Fibroblast of lung (primary cell): ENCODE data around the gene XXYLT1. TPM values are rescaled to one million over a fixed set of nuclear protein-coding genes. Genes with fewer than 3 reads are reported as not detected.

Source experiments
- DNase-seq, 2 donors: peaks; one replicate each; pipeline versions ENCODE4 v3.0.0 to v3.0.0-alpha.2; 2010; ENCODE audit warnings: low read depth in 2 of 2
- H2AFZ ChIP-seq: 2 replicates; pipeline ENCODE4 v1.5.1; 2012; ENCODE audit warnings: low read length, control low read depth, inconsistent platforms
- H3K27ac ChIP-seq: 2 replicates; pipeline ENCODE4 v1.5.1; 2011; ENCODE audit warnings: low read length, control low read depth; ENCODE audit not compliant: insufficient read depth
- H3K27me3 ChIP-seq: 2 replicates; pipeline ENCODE4 v1.5.1; 2011; ENCODE audit warnings: mild to moderate bottlenecking, low read length; ENCODE audit not compliant: control insufficient read depth, insufficient read depth
- H3K36me3 ChIP-seq: 2 replicates; pipeline ENCODE4 v1.5.1; 2011; ENCODE audit warnings: low read length; ENCODE audit not compliant: control insufficient read depth, insufficient read depth
- H3K4me1 ChIP-seq: 2 replicates; pipeline ENCODE4 v1.5.1; 2011; ENCODE audit warnings: low read length; ENCODE audit not compliant: control insufficient read depth, insufficient read depth; ENCODE audit errors: extremely low read depth
- H3K4me2 ChIP-seq: 2 replicates; pipeline ENCODE4 v1.5.1; 2011; ENCODE audit warnings: low read length, control low read depth; ENCODE audit not compliant: insufficient read depth; ENCODE audit errors: extremely low read depth
- H3K4me3 ChIP-seq, 4 experiments: fragments of 200-600 bp in 1 of 4; sonication (generic) in 1 of 4; replicated peaks in 1 of 4; 2 replicates each; pipeline ENCODE4 v1.5.1; 2011 to 2016; ENCODE audit warnings: low read length in 4 of 4, low read depth in 3 of 4, mild to moderate bottlenecking in 3 of 4, control low read depth in 2 of 4, inconsistent platforms in 1 of 4, mixed read lengths in 1 of 4; ENCODE audit not compliant: insufficient read depth in 1 of 4; ENCODE audit errors: control extremely low read depth in 1 of 4
- H3K79me2 ChIP-seq: 2 replicates; pipeline ENCODE4 v1.5.1; 2012; ENCODE audit warnings: mild to moderate bottlenecking, low read length, inconsistent platforms; ENCODE audit not compliant: control insufficient read depth, insufficient read depth
- H3K9ac ChIP-seq: 2 replicates; pipeline ENCODE4 v1.5.1; 2011; ENCODE audit warnings: mild to moderate bottlenecking, low read length, control low read depth; ENCODE audit not compliant: insufficient read depth
- H3K9me3 ChIP-seq: 2 replicates; pipeline ENCODE4 v1.5.1; 2012; ENCODE audit warnings: low read depth, low read length; ENCODE audit not compliant: control insufficient read depth, insufficient read depth
- H4K20me1 ChIP-seq: 2 replicates; pipeline ENCODE4 v1.5.1; 2011; ENCODE audit warnings: low read length; ENCODE audit not compliant: control insufficient read depth, insufficient read depth; ENCODE audit errors: extremely low read depth
- EZH2 ChIP-seq: IDR thresholded peaks from 2 replicates; pipeline ENCODE4 v1.5.1; 2012; ENCODE audit warnings: low read length, control low read depth, mild to moderate bottlenecking; ENCODE audit errors: missing control alignments
- polyA plus RNA-seq, 2 donors: library from polyadenylated mRNA; depleted of rRNA in 1 of 2; stranded (reverse) in 1 of 2; unstranded in 1 of 2; fragments of >200 nt; gene quantifications; 2 replicates each; pipeline ENCODE4 v1.2.1, GENCODE V29; 2011 to 2012; ENCODE audit warnings: missing spikeins in 1 of 2
- total RNA-seq: library from RNA; depleted of rRNA; stranded (reverse); fragments of >200 nt; gene quantifications from 2 replicates; pipeline ENCODE4 v1.2.1, GENCODE V29; 2014
- TF ChIP-seq, protein P1 (sequence below), 2 donors: IDR thresholded peaks in 1 of 2; conservative IDR thresholded peaks in 1 of 2; 1 replicate in 1 of 2; 2 replicates in 1 of 2; pipeline ENCODE4 v1.5.1; 2011 to 2012; ENCODE audit warnings: low read length in 2 of 2, control low read depth in 1 of 2, inconsistent platforms in 1 of 2, low read depth in 1 of 2, mild to moderate bottlenecking in 1 of 2

Gene XXYLT1
- total and polyA plus RNA-seq, 2 donors (not counting 1 experiment from before 2014, with no cell fraction given): 12.4 to 18.5 TPM

- no peak overlapping the region for H3K4me3 ChIP-seq
- peaks cover 2% of the 10 kb centered on the region for H3K36me3 ChIP-seq
- H3K9ac ChIP-seq: no peak overlapping the region
- H3K9me3 ChIP-seq: no peaks in the 10 kb centered on the region
- H2AFZ ChIP-seq: no peak overlapping the region
- H3K79me2 ChIP-seq: no peaks in the 10 kb centered on the region
- H3K27ac ChIP-seq: no peak overlapping the region
- no peaks in the 10 kb centered on the region for H4K20me1 ChIP-seq
- no peak overlapping the region for H3K4me2 ChIP-seq
- peaks cover 11% of the 10 kb centered on the region for H3K4me1 ChIP-seq
- no peaks in the 10 kb centered on the region for H3K27me3 ChIP-seq
- TF ChIP-seq EZH2: no peak
- TF ChIP-seq, protein P1, sequence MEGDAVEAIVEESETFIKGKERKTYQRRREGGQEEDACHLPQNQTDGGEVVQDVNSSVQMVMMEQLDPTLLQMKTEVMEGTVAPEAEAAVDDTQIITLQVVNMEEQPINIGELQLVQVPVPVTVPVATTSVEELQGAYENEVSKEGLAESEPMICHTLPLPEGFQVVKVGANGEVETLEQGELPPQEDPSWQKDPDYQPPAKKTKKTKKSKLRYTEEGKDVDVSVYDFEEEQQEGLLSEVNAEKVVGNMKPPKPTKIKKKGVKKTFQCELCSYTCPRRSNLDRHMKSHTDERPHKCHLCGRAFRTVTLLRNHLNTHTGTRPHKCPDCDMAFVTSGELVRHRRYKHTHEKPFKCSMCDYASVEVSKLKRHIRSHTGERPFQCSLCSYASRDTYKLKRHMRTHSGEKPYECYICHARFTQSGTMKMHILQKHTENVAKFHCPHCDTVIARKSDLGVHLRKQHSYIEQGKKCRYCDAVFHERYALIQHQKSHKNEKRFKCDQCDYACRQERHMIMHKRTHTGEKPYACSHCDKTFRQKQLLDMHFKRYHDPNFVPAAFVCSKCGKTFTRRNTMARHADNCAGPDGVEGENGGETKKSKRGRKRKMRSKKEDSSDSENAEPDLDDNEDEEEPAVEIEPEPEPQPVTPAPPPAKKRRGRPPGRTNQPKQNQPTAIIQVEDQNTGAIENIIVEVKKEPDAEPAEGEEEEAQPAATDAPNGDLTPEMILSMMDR (conservative IDR thresholded peaks at IDR 0.05 in 1 of 2, IDR thresholded peaks at IDR 0.05 in 1 of 2; ENCODE audit: low read depth in 1 of 2, low read length in 2 of 2): no peak
- DNase-seq: no peak
Measured at GRCh38 chr3:195178124-195178910, 92.6 kb downstream of the XXYLT1 start.

- Histone ChIP-seq H4K20me1 (no peaks in the 10 kb centered on the region), H3K9ac (no peak overlapping the region), H3K79me2 (no peaks in the 10 kb centered on the region), H3K4me1 (peaks cover 11% of the 10 kb centered on the region), H2AFZ (no peak overlapping the region), H3K36me3 (peaks cover 2% of the 10 kb centered on the region), H3K27me3 (no peaks in the 10 kb centered on the region), H3K9me3 (no peaks in the 10 kb centered on the region), H3K27ac (no peak overlapping the region), H3K4me3 (no peak overlapping the region), H3K4me2 (no peak overlapping the region)
- DNase-seq: no peak
- no peak for TF ChIP-seq EZH2
Measured at GRCh38 chr3:195177422-195178123, 93.4 kb downstream of the XXYLT1 start.

DNA sequence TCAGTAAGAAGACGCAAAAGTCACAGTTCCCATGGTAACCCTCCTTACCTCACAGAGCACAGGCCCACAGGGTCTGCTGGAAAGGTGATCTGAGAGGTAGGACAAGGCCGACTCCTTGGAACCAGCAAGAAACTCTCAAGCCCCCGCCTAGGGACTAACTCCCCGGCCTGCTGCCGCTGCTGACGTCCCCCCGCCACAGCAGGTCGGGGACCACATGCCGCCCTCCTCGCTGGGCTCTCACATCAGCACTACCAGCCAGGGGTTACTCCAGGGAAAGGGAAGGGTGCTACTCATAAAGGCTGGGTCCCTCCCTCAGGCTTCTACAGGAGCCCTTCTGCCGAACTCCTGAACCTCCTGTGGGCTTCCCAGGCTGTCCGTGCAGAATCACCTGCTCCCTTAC, 94.2 kb downstream of the XXYLT1 start:
- Histone ChIP-seq H3K27me3 (no peaks in the 10 kb centered on the region), H3K4me3 (no peak overlapping the region), H3K36me3 (peaks cover 2% of the 10 kb centered on the region), H3K4me2 (no peak overlapping the region), H2AFZ (no peak overlapping the region), H3K79me2 (no peaks in the 10 kb centered on the region), H3K9ac (no peak overlapping the region), H3K27ac (no peak overlapping the region), H3K9me3 (no peaks in the 10 kb centered on the region), H3K4me1 (peaks cover 7% of the 10 kb centered on the region), H4K20me1 (no peaks in the 10 kb centered on the region)
- TF ChIP-seq, protein P1 (conservative IDR thresholded peaks at IDR 0.05 in 1 of 2, IDR thresholded peaks at IDR 0.05 in 1 of 2; ENCODE audit: low read depth in 1 of 2, low read length in 2 of 2): no peak
- no peak for DNase-seq
